PC-9 (cell line): Measurements from ENCODE around the gene DPYD.

Source experiments
- CTCF ChIP-seq: fragments of 200-600 bp; sonication (generic); conservative IDR thresholded peaks from 2 replicates; pipeline ENCODE4 v1.6.1; 2017; ENCODE audit warnings: mixed run types, antibody characterized with exemption, mild to moderate bottlenecking, moderate library complexity
- EZH2 ChIP-seq: fragments of 200-600 bp; sonication (generic); IDR thresholded peaks from 2 replicates; pipeline ENCODE4 v1.8.0; 2017; ENCODE audit warnings: antibody characterized with exemption, low read depth

GRCh38 chr1:97044159-97044760 lies 876.6 kb downstream of the DPYD start:
- TF ChIP-seq CTCF = no peak
- no peak for TF ChIP-seq EZH2
